HG02884 (cell line): ENCODE measurements around the gene ALOX5.
"Not testable (repeated sequence)": the region's sequence is repeated elsewhere in the genome, so short reads cannot be mapped to it uniquely, and the experiment has no call there.

Experiments used
- ATAC-seq: cut with Tn5 transposase; IDR thresholded peaks from one replicate; pipeline ENCODE4 v1.9.1; 2021; ENCODE audit warnings: mild to moderate bottlenecking, moderate library complexity; ENCODE audit not compliant: unreplicated experiment

ALOX5 gene

GRCh38 chr10:45461034-45461433 lies 87.0 kb downstream of the ALOX5 start:
- ATAC-seq, result peak; percentile 62

GRCh38 chr10:45463244-45464116 lies 89.5 kb downstream of the ALOX5 start:
- ATAC-seq, result no peak

- peak; percentile 41 for ATAC-seq
Observed at GRCh38 chr10:45464958-45465567, 91.0 kb downstream of the ALOX5 start.

GRCh38 chr10:45466784-45467183 lies 92.8 kb downstream of the ALOX5 start:
- ATAC-seq, result no peak

GRCh38 chr10:45468079-45468478 lies 94.1 kb downstream of the ALOX5 start:
- ATAC-seq, result no peak

- peak; percentile 61 for ATAC-seq
Observed at GRCh38 chr10:45470098-45471012, 96.3 kb downstream of the ALOX5 start.

- ATAC-seq, result no peak
Observed at GRCh38 chr10:45471059-45471458, 97.0 kb downstream of the ALOX5 start.

GRCh38 chr10:45471531-45472310 lies 97.7 kb downstream of the ALOX5 start:
- no peak for ATAC-seq

- no peak for ATAC-seq
Observed at GRCh38 chr10:45473126-45473525, 99.1 kb downstream of the ALOX5 start.

GRCh38 chr10:45476559-45476958 lies 102.5 kb downstream of the ALOX5 start:
- ATAC-seq, result no peak

- ATAC-seq, result no peak
Observed at GRCh38 chr10:45480294-45480693, 106.3 kb downstream of the ALOX5 start.

- ATAC-seq, result not testable (repeated sequence)
Observed at GRCh38 chr10:45481100-45481499, 107.1 kb downstream of the ALOX5 start.

- ATAC-seq, result no peak
Observed at GRCh38 chr10:45483002-45483401, 109.0 kb downstream of the ALOX5 start.

GRCh38 chr10:45487735-45488134 lies 113.7 kb downstream of the ALOX5 start:
- ATAC-seq, result no peak

GRCh38 chr10:45488365-45488764 lies 114.3 kb downstream of the ALOX5 start:
- no peak for ATAC-seq

GRCh38 chr10:45490277-45490676 lies 116.3 kb downstream of the ALOX5 start:
- no peak for ATAC-seq

- no peak for ATAC-seq
Observed at GRCh38 chr10:45491061-45491460, 117.0 kb downstream of the ALOX5 start.
